ENCODE results near the gene LIPC. TPM values are rescaled to one million over a fixed set of nuclear protein-coding genes. Genes with fewer than 3 reads are reported as not detected.
A peak's percentile ranks its signal among the peaks of the same experiment; 100 is the strongest.

LIPC gene
- total and polyA plus RNA-seq, 2 donors = 2.0 to 2.4 TPM

DNA sequence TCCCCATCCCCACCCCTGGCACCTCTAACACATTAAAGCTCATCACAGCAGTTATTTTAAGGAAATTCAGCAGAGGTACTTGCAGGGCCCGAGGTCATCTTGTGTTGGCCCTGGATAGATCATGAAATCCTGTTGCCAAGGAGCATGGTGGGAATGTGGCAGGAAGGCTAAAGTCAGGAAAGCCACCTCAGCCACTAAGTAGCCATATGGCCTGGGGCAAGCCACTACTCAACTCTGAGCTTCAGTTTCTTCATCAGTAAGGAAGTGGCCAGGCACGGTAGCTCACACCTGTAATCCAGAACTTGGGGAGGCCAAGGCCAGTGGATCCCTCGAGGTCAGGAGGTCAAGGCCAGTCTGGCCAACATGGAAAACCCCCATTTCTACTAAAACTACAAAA lies 55.9 kb downstream of the LIPC start:
- Histone ChIP-seq H3K4me3 (ENCODE audit: low read length in 2 of 2) (no peak overlapping the region), H3K27ac (ENCODE audit: low read depth in 1 of 2, low read length in 1 of 2) (no peak overlapping the region), H3K9me3 (ENCODE audit: control insufficient read depth in 2 of 2, insufficient read depth in 1 of 2, low read length in 1 of 2) (peaks cover 2 to 15% of the 10 kb centered on the region in 2 donors), H3K4me1 (ENCODE audit: control insufficient read depth in 2 of 2, insufficient read depth in 2 of 2, low read length in 2 of 2) (peaks cover 19 to 60% of the 10 kb centered on the region in 2 donors), H3K27me3 (ENCODE audit: control insufficient read depth in 2 of 2, insufficient read depth in 1 of 2, low read length in 1 of 2) (no peaks in the 10 kb centered on the region), H3K36me3 (ENCODE audit: control insufficient read depth in 2 of 2, insufficient read depth in 2 of 2, low read length in 1 of 2) (no peaks in the 10 kb centered on the region)
- 62% methylated on average over 3 of the region's 3 CpGs for WGBS
- DNase-seq (ENCODE audit: low read depth in 6 of 9, low spot score in 9 of 9) = no peak

- 98% methylated on average over 6 of the region's 6 CpGs for WGBS
- Histone ChIP-seq H3K36me3 (ENCODE audit: control insufficient read depth in 2 of 2, insufficient read depth in 2 of 2, low read length in 1 of 2) (no peaks in the 10 kb centered on the region), H3K4me3 (ENCODE audit: low read length in 2 of 2) (no peak overlapping the region), H3K27ac (ENCODE audit: low read depth in 1 of 2, low read length in 1 of 2) (no peak overlapping the region), H3K4me1 (ENCODE audit: control insufficient read depth in 2 of 2, insufficient read depth in 2 of 2, low read length in 2 of 2) (peaks cover 19 to 57% of the 10 kb centered on the region in 2 donors), H3K27me3 (ENCODE audit: control insufficient read depth in 2 of 2, insufficient read depth in 1 of 2, low read length in 1 of 2) (no peaks in the 10 kb centered on the region), H3K9me3 (ENCODE audit: control insufficient read depth in 2 of 2, insufficient read depth in 1 of 2, low read length in 1 of 2) (peaks cover 2 to 15% of the 10 kb centered on the region in 2 donors)
- DNase-seq (ENCODE audit: low read depth in 6 of 9, low spot score in 9 of 9) = no peak
These were observed 57.7 kb downstream of the LIPC start for GRCh38 chr15:58489289-58490085.

- Histone ChIP-seq H3K36me3 (ENCODE audit: control insufficient read depth in 2 of 2, insufficient read depth in 2 of 2, low read length in 1 of 2) (no peaks in the 10 kb centered on the region), H3K27me3 (ENCODE audit: control insufficient read depth in 2 of 2, insufficient read depth in 1 of 2, low read length in 1 of 2) (no peaks in the 10 kb centered on the region), H3K4me3 (ENCODE audit: low read length in 2 of 2) (no peak overlapping the region), H3K9me3 (ENCODE audit: control insufficient read depth in 2 of 2, insufficient read depth in 1 of 2, low read length in 1 of 2) (peaks cover 2 to 15% of the 10 kb centered on the region in 2 donors), H3K27ac (ENCODE audit: low read depth in 1 of 2, low read length in 1 of 2) (no peak overlapping the region), H3K4me1 (ENCODE audit: control insufficient read depth in 2 of 2, insufficient read depth in 2 of 2, low read length in 2 of 2) (peaks cover 14 to 55% of the 10 kb centered on the region in 2 donors)
- 97% methylated on average over 27 of the region's 27 CpGs for WGBS
- no peak for DNase-seq (ENCODE audit: low read depth in 6 of 9, low spot score in 9 of 9)
These were observed 58.5 kb downstream of the LIPC start for GRCh38 chr15:58490086-58490887.

DNA sequence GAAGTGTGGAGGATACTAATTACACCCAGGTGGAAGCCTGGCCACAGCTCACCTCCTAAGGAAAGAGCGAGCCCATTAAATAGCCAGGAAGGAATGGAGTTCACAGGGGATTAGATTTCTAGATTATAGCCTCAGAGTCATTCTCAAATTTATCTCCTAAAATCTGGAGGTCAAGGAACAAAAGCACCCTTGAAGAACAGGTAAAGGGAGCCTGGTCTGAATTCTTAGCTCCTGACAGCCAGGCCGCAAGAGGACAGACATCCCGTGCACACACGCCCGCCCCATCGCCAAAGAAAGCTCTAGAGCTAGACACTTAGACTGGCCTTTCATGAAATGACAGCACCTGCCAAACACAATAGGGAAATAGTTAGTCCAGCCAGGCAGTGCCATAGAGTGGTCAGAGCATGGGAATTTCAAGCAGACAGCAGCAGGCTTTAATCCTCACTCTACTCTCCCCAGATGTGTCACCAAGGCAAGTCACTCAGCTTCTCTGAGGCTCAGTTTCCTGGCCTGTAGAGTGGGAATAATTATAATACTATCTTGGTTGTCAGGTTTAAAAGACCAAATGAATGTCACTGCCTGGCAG lies 59.2 kb downstream of the LIPC start:
- DNase-seq (ENCODE audit: low read depth in 6 of 9, low spot score in 9 of 9) = no peak
- Histone ChIP-seq H3K4me3 (ENCODE audit: low read length in 2 of 2) (no peak overlapping the region), H3K27me3 (ENCODE audit: control insufficient read depth in 2 of 2, insufficient read depth in 1 of 2, low read length in 1 of 2) (no peaks in the 10 kb centered on the region), H3K9me3 (ENCODE audit: control insufficient read depth in 2 of 2, insufficient read depth in 1 of 2, low read length in 1 of 2) (peaks cover 2 to 15% of the 10 kb centered on the region in 2 donors), H3K36me3 (ENCODE audit: control insufficient read depth in 2 of 2, insufficient read depth in 2 of 2, low read length in 1 of 2) (no peaks in the 10 kb centered on the region), H3K4me1 (ENCODE audit: control insufficient read depth in 2 of 2, insufficient read depth in 2 of 2, low read length in 2 of 2) (peaks cover 17 to 54% of the 10 kb centered on the region in 2 donors), H3K27ac (ENCODE audit: low read depth in 1 of 2, low read length in 1 of 2) (no peak overlapping the region)
- WGBS = 98% methylated on average over 6 of the region's 6 CpGs

DNA sequence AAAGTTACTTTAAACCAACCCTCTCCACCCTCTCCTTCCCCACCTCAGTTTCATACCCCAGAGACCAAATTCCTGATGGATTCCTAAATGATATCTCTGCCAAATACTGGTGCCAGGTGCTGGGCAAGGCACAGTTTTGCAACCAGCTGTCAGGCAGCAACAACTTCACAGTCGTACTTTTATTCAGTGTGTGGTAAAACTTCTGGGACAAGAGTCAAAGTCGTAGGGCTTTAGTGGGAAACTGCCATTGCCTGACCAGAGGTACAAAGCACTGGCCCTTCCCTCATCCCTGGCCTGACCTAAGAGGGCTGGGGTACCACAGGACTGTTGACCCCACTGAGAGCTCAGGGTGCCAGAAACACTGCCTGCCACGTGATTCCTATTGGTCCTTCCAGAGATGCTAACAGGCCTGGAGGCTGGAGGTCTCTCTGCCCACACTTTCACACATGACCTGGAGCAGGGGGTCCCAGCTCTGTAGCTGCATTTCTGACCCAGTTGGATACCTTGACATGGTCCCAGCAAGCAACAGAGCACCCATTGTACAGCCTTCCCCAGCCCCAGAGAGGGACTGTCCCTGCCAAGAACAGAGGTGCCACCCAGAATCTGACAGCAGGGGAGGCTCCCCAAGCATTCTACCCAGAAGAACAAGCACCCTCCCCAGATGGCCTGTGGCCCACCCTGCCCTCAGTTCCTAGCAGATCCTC lies 59.9 kb downstream of the LIPC start:
- no peak overlapping the region for H3K27ac ChIP-seq (ENCODE audit: low read depth in 1 of 2, low read length in 1 of 2)
- WGBS = 97% methylated on average over 3 of the region's 3 CpGs
- no peaks in the 10 kb centered on the region for H3K27me3 ChIP-seq (ENCODE audit: control insufficient read depth in 2 of 2, insufficient read depth in 1 of 2, low read length in 1 of 2)
- H3K4me1 ChIP-seq (ENCODE audit: control insufficient read depth in 2 of 2, insufficient read depth in 2 of 2, low read length in 2 of 2) = peaks cover 21 to 54% of the 10 kb centered on the region in 2 donors
- no peak overlapping the region for H3K4me3 ChIP-seq (ENCODE audit: low read length in 2 of 2)
- no peaks in the 10 kb centered on the region for H3K36me3 ChIP-seq (ENCODE audit: control insufficient read depth in 2 of 2, insufficient read depth in 2 of 2, low read length in 1 of 2)
- no peak for DNase-seq (ENCODE audit: low read depth in 6 of 9, low spot score in 9 of 9)
- H3K9me3 ChIP-seq (ENCODE audit: control insufficient read depth in 2 of 2, insufficient read depth in 1 of 2, low read length in 1 of 2) = peaks cover 2 to 15% of the 10 kb centered on the region in 2 donors

DNA sequence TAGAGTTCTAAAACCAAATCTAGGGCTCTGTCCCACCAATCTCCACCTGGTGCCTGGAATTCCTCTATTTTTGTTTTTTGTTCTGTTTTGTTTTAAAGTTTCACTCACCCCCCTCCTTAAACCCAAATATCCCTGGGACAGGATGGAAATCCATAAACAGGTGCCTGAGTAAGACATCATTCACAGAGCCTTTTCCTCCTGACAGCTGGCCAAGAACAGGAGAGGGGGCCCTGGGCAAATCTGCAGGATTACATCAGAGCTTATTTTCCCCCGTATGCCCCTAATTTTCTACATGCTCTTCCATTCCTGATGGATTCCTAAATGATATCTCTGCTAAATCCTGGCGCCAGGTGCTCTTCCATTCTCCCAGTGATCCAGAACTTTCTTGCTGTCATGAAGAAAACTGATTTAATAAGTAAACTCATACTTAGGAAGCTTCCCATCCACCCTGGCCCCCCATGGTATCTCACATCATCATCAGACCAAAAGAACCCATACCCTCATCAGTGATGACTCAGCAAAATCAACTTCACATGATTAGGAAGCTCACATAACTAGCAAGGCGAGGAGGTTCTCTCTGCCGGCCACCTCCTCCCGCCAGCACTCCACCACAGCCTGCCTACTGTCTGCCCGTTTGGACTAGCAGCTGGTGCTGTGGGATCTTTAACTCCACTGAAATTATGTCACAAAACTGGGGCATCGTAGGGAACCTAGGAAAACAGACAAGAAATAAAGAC lies 61.0 kb downstream of the LIPC start:
- no peaks in the 10 kb centered on the region for H3K36me3 ChIP-seq (ENCODE audit: control insufficient read depth in 2 of 2, insufficient read depth in 2 of 2, low read length in 1 of 2)
- peaks cover 14 to 47% of the 10 kb centered on the region in 2 donors for H3K4me1 ChIP-seq (ENCODE audit: control insufficient read depth in 2 of 2, insufficient read depth in 2 of 2, low read length in 2 of 2)
- no peaks in the 10 kb centered on the region for H3K27me3 ChIP-seq (ENCODE audit: control insufficient read depth in 2 of 2, insufficient read depth in 1 of 2, low read length in 1 of 2)
- H3K27ac ChIP-seq (ENCODE audit: low read depth in 1 of 2, low read length in 1 of 2) = no peak overlapping the region
- H3K9me3 ChIP-seq (ENCODE audit: control insufficient read depth in 2 of 2, insufficient read depth in 1 of 2, low read length in 1 of 2) = peaks cover 2 to 12% of the 10 kb centered on the region in 2 donors
- no peak overlapping the region for H3K4me3 ChIP-seq (ENCODE audit: low read length in 2 of 2)
- WGBS = 73% methylated on average over 7 of the region's 7 CpGs
- no peak for DNase-seq (ENCODE audit: low read depth in 6 of 9, low spot score in 9 of 9)

DNA sequence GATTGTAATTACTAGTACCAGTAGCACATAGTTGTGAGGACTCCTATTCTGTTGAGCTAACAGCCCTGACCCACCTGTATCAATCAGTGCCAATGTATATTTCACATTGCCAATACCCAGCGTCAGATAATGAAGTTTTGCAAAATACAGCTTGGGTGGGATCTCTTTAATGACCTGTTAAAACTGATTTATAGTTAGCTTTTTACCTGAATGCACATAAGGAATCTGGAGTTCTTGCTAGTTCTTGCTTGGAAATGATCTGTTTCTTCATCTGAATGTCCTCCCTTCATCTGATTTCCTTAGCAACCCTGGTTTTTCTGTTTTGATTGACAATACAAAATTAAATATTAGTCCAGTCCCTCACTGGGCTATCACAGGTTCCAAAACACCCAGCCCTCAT lies 62.8 kb downstream of the LIPC start:
- WGBS = 97% methylated on average over 1 of the region's 1 CpG
- Histone ChIP-seq H3K4me1 (ENCODE audit: control insufficient read depth in 2 of 2, insufficient read depth in 2 of 2, low read length in 2 of 2) (peaks cover 14 to 53% of the 10 kb centered on the region in 2 donors), H3K27me3 (ENCODE audit: control insufficient read depth in 2 of 2, insufficient read depth in 1 of 2, low read length in 1 of 2) (no peaks in the 10 kb centered on the region), H3K9me3 (ENCODE audit: control insufficient read depth in 2 of 2, insufficient read depth in 1 of 2, low read length in 1 of 2) (peaks cover 0 to 3% of the 10 kb centered on the region in 2 donors), H3K36me3 (ENCODE audit: control insufficient read depth in 2 of 2, insufficient read depth in 2 of 2, low read length in 1 of 2) (no peaks in the 10 kb centered on the region), H3K27ac (ENCODE audit: low read depth in 1 of 2, low read length in 1 of 2) (peak overlapping the region in 1 of 2 donors; percentile 33), H3K4me3 (ENCODE audit: low read length in 2 of 2) (no peak overlapping the region)
- no peak for DNase-seq (ENCODE audit: low read depth in 6 of 9, low spot score in 9 of 9)

DNA sequence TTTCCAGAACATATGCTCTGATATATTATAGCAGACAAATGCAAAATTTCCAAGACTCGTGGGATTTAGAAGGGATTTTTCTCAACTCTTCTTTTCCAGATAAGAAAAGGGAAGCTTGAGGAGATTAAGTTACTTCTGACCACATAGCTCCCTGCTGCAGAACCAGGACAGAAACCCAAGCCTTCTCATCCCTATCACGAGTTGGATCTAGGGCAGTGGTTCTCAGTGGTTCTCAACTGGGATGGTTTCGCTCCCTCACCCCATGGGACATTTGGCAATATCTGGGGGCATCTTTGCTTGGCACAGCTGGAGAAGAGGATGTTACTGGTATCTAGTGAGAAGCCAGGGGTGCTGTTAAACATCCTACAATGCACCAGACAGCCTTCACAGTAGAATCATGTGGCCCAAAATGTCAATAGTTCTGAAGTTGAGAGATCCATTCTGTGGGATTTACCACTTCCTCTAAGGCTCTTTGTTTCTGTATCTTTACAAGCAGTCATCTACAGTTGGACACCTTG lies 64.2 kb downstream of the LIPC start:
- Histone ChIP-seq H3K27me3 (ENCODE audit: control insufficient read depth in 2 of 2, insufficient read depth in 1 of 2, low read length in 1 of 2) (no peaks in the 10 kb centered on the region), H3K36me3 (ENCODE audit: control insufficient read depth in 2 of 2, insufficient read depth in 2 of 2, low read length in 1 of 2) (no peaks in the 10 kb centered on the region), H3K4me1 (ENCODE audit: control insufficient read depth in 2 of 2, insufficient read depth in 2 of 2, low read length in 2 of 2) (peaks cover 14 to 53% of the 10 kb centered on the region in 2 donors), H3K4me3 (ENCODE audit: low read length in 2 of 2) (no peak overlapping the region), H3K9me3 (ENCODE audit: control insufficient read depth in 2 of 2, insufficient read depth in 1 of 2, low read length in 1 of 2) (no peaks in the 10 kb centered on the region), H3K27ac (ENCODE audit: low read depth in 1 of 2, low read length in 1 of 2) (no peak overlapping the region)
- peak in 1 of 9 donors; percentile 69 for DNase-seq (ENCODE audit: low read depth in 6 of 9, low spot score in 9 of 9)
- 93% methylated on average over 3 of the region's 3 CpGs for WGBS
